Kidney (tissue), 14 donors: ENCODE data around the gene TBX19. TPM values are rescaled to one million over a fixed set of nuclear protein-coding genes. Genes with fewer than 3 reads are reported as not detected.

Experiments
- DNase-seq, 5 donors: peaks; one replicate each; pipeline ENCODE4 v3.0.0-alpha.2; 2013 to 2020
- FAIRE-seq: peaks from 2 replicates; lab custom pipeline; 2012; peaks lifted over from hg19 to GRCh38; lab: Jason Lieb, UNC
- H3K27ac ChIP-seq, 2 donors: one replicate each; pipeline ENCODE4 v1.7.0; 2013; ENCODE audit warnings: low read depth in 2 of 2, low read length in 2 of 2, inconsistent platforms in 1 of 2
- H3K27me3 ChIP-seq: one replicate; pipeline ENCODE4 v1.7.1; 2013; ENCODE audit warnings: low read length, inconsistent platforms; ENCODE audit not compliant: control insufficient read depth, insufficient read depth
- H3K36me3 ChIP-seq, 3 donors: one replicate each; pipeline versions ENCODE4 v1.7.0 to v1.7.1; 2013; ENCODE audit warnings: low read length in 3 of 3, control low read depth in 1 of 3, inconsistent platforms in 1 of 3; ENCODE audit not compliant: insufficient read depth in 3 of 3, control insufficient read depth in 2 of 3
- H3K4me1 ChIP-seq, 3 donors: one replicate each; pipeline versions ENCODE4 v1.7.0 to v1.7.1; 2013; ENCODE audit warnings: low read length in 3 of 3, inconsistent platforms in 1 of 3, low read depth in 1 of 3; ENCODE audit not compliant: control insufficient read depth in 2 of 3, insufficient read depth in 2 of 3
- H3K4me3 ChIP-seq, 3 donors: one replicate each; pipeline versions ENCODE4 v1.7.0 to v1.8.1; 2013; ENCODE audit warnings: low read length in 3 of 3, control low read depth in 1 of 3, inconsistent platforms in 1 of 3
- H3K9ac ChIP-seq, 3 donors: one replicate each; pipeline versions ENCODE4 v1.7.0 to v1.7.1; 2013; ENCODE audit warnings: low read length in 3 of 3, control low read depth in 1 of 3, inconsistent platforms in 1 of 3
- H3K9me3 ChIP-seq, 3 donors: one replicate each; pipeline versions ENCODE4 v1.7.0 to v1.7.1; 2013; ENCODE audit warnings: low read length in 3 of 3, control low read depth in 1 of 3, inconsistent platforms in 1 of 3; ENCODE audit not compliant: control insufficient read depth in 2 of 3, insufficient read depth in 1 of 3
- intact Hi-C: fragments of 100-400 bp; cut with DNase I; formaldehyde crosslinking; loops from one replicate; pipeline ENCODE4 v1.11.1; 2022
- polyA plus RNA-seq: library from polyadenylated mRNA; stranded (reverse); fragments of 350-450 nt; fragmentation: Illumina TruSeq; extraction: RNeasy Lipid Tissue Mini Kit (QIAGEN cat#74804); gene quantifications from one replicate; pipeline ENCODE4 v1.2.3, GENCODE V29; 2014; ENCODE audit warnings: low read depth, low replicate concordance; ENCODE audit not compliant: insufficient read depth
- total RNA-seq: library from RNA; stranded (reverse); fragmentation: NEBNext Ultra II Directional; extraction: Animal tissue kit (Norgen Biotek cat#: 25700); gene quantifications from one replicate; pipeline ENCODE4 v1.2.1, GENCODE V29; 2021
- TF ChIP-seq, protein P1 (sequence below): IDR thresholded peaks from 3 replicates; pipeline ENCODE4 v1.5.1; 2012; ENCODE audit warnings: mild to moderate bottlenecking, moderate library complexity, borderline replicate concordance; ENCODE audit not compliant: insufficient read depth; ENCODE audit errors: extremely low read depth
- donor health status: control.
- donor health status: control.
- donor health status: control.
- donor health status: control.
- donor health status: control.
- donor health status: DM: yes; HTN: yes; CAD: no.
- donor health status: Normal renal cell carcinoma (clear cell type).

Gene TBX19
- total and polyA plus RNA-seq, 2 donors from 2014 or later, result 1.6 to 2.0 TPM

DNA sequence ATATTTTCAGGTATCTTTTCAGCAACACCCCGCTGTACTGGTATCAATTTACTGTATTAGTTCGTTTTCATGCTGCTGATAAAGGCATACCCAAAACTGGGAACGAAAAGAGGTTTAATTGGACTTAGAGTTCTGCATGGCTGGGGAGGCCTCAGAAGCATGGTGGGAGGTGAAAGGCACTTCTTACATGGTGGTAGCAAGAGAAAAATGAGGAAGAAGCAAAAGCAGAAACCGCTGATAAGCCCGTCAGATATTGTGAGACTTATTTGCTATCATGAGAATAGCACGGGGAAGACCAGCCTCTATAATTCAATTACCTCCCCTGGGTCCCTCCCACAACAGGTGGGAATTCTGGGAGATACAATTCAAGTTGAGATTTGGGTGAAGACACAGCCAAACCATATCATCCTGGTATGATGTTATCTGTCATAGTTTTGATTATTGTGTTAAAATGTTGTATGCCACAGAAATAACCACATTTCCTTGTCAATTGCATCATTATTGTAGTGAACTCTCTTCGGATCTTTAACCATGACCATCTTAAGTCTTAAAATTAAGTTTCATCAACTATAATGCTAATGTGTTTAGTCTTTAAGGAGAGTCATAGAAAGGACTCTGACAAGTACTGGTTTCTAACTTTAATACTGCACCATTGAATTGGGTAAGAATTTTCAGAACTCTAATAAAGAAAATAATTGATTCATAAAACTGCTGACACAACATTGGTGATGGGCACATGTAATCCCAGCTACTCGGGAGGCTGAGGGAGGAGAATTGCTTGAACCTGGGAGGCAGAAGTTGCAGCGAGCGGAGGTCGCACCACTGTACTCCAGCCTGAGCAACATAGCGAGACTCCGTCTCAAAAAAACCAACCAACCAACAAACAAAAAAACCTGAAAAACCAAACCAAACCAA is 58.2 kb downstream of the TBX19 start:
- H3K4me3 ChIP-seq, result no peak overlapping the region
- no peak overlapping the region for H3K9ac ChIP-seq
- FAIRE-seq, result no peak
- no peaks in the 10 kb centered on the region for H3K36me3 ChIP-seq
- peaks cover 0 to 3% (median 0%) of the 10 kb centered on the region in 3 donors for H3K4me1 ChIP-seq
- TF ChIP-seq, protein P1, sequence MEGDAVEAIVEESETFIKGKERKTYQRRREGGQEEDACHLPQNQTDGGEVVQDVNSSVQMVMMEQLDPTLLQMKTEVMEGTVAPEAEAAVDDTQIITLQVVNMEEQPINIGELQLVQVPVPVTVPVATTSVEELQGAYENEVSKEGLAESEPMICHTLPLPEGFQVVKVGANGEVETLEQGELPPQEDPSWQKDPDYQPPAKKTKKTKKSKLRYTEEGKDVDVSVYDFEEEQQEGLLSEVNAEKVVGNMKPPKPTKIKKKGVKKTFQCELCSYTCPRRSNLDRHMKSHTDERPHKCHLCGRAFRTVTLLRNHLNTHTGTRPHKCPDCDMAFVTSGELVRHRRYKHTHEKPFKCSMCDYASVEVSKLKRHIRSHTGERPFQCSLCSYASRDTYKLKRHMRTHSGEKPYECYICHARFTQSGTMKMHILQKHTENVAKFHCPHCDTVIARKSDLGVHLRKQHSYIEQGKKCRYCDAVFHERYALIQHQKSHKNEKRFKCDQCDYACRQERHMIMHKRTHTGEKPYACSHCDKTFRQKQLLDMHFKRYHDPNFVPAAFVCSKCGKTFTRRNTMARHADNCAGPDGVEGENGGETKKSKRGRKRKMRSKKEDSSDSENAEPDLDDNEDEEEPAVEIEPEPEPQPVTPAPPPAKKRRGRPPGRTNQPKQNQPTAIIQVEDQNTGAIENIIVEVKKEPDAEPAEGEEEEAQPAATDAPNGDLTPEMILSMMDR, result no peak
- no peaks in the 10 kb centered on the region for H3K9me3 ChIP-seq
- no peaks in the 10 kb centered on the region for H3K27me3 ChIP-seq
- no peak for DNase-seq
- no peak overlapping the region for H3K27ac ChIP-seq
- intact Hi-C loops, result no loop called here

DNA sequence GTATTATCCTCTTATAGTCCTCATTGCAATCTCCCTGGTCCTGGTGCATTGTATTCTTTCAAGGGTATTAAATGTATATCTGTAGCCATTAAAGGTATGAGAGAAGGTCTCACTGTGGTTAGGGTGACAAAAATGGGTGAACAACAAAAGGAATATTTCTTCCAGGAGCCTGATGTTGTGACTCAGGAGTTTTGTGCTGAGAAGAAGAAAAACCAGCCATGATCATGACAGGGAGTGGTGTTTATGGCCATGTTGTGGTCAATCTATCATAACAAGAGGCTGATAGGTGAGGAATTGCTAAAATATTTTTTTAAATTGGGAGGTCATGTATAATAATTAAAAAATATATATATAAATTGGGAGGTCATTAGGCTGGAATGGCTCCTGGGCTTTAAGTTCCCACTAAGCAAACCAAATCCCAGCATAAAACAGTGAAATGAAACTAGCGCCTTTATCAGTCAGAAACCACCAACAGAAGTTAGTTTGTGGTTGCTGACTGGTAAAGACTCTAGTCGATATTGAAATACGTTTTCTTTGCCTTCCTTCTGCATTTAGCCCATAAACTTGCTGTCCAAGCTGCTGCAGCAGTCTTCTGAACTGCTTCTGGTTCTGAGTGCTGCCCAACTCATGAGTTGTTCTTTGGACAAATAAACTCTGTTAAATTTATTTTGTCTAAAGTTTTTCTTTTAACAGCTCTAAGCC is 60.3 kb downstream of the TBX19 start:
- H3K27ac ChIP-seq, result no peak overlapping the region
- H3K36me3 ChIP-seq, result no peaks in the 10 kb centered on the region
- DNase-seq, result no peak
- no peaks in the 10 kb centered on the region for H3K9me3 ChIP-seq
- intact Hi-C loops, result no loop called here
- H3K9ac ChIP-seq, result no peak overlapping the region
- peaks cover 0 to 3% (median 0%) of the 10 kb centered on the region in 3 donors for H3K4me1 ChIP-seq
- no peak overlapping the region for H3K4me3 ChIP-seq
- TF ChIP-seq, protein P1, result no peak
- H3K27me3 ChIP-seq, result no peaks in the 10 kb centered on the region
- no peak for FAIRE-seq

DNA sequence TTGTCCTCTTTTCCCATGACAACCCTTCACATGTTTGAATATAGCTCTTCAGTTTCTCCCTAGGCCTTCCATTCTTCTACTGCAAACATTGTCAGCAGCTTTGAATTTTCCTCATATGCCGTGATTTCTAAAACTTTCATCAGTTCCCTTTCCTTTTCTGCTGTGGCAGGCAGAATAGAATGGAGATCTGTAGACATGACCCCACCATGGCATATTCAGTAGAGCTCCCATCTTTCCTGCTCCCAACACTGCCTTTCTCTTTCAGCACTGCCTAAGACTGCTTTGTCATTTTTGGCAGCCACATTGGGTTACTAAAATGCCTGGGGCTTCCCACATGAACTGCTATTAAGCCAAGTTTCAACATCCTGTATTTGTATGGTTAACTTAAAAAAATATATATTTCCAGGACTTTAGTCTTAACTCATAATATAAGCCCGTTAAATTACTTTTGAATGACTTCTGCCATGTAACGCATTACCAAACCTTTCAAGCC is 60.9 kb downstream of the TBX19 start:
- DNase-seq (no peak), FAIRE-seq (no peak)
- H3K27ac ChIP-seq, result no peak overlapping the region
- no peaks in the 10 kb centered on the region for H3K9me3 ChIP-seq
- TF ChIP-seq, protein P1, result no peak
- no peaks in the 10 kb centered on the region for H3K36me3 ChIP-seq
- H3K27me3 ChIP-seq, result no peaks in the 10 kb centered on the region
- peaks cover 0 to 3% (median 0%) of the 10 kb centered on the region in 3 donors for H3K4me1 ChIP-seq
- H3K4me3 ChIP-seq, result no peak overlapping the region
- intact Hi-C loops, result no loop called here
- no peak overlapping the region for H3K9ac ChIP-seq
